GM12891 (cell line): ENCODE data around the gene KCNK16.

Experiments used
- PAX5 ChIP-seq: IDR thresholded peaks from 2 replicates; pipeline ENCODE4 v1.6.1; 2011; ENCODE audit warnings: low read length, moderate library complexity, mild to moderate bottlenecking; ENCODE audit not compliant: insufficient read depth, severe bottlenecking
- POLR2A ChIP-seq: IDR thresholded peaks from 2 replicates; pipeline ENCODE4 v1.6.1; 2011; ENCODE audit warnings: low read depth, low read length, control low read depth
- POLR2AphosphoS5 ChIP-seq: IDR thresholded peaks from 2 replicates; pipeline ENCODE4 v1.6.1; 2011; ENCODE audit warnings: low read depth, low read length, control low read depth
- POU2F2 ChIP-seq: IDR thresholded peaks from 2 replicates; pipeline ENCODE4 v1.6.1; 2011; ENCODE audit warnings: low read depth, mild to moderate bottlenecking, control low read depth, low read length, moderate library complexity
- SPI1 ChIP-seq: IDR thresholded peaks from 2 replicates; pipeline ENCODE4 v1.6.1; 2011; ENCODE audit warnings: low read depth, low read length, control low read depth
- TAF1 ChIP-seq: IDR thresholded peaks from 2 replicates; pipeline ENCODE4 v1.6.1; 2011; ENCODE audit warnings: low read depth, low read length, control low read depth

GRCh38 chr6:39280247-39280731 is 42.2 kb downstream of the KCNK16 start:
- TF ChIP-seq POLR2A (no peak), POLR2AphosphoS5 (no peak), SPI1 (no peak), TAF1 (no peak), POU2F2 (no peak), PAX5 (no peak)
